Progenitor cell of endocrine pancreas (in vitro differentiated cells): ENCODE measurements around the gene OR2F2. TPM values are rescaled to one million over a fixed set of nuclear protein-coding genes. Genes with fewer than 3 reads are reported as not detected.

Experiments used
- DNase-seq: peaks from one replicate; pipeline ENCODE4 v3.0.0; 2021; ENCODE audit warnings: low spot score; ENCODE audit not compliant: unreplicated experiment
- H3K27ac Mint-ChIP-seq: 2 replicates; pipeline ENCODE4 v1.8.0; 2021; ENCODE audit warnings: mild to moderate bottlenecking, moderate library complexity, mixed read lengths
- H3K27me3 Mint-ChIP-seq: 2 replicates; pipeline ENCODE4 v1.8.0; 2021; ENCODE audit warnings: mixed read lengths
- H3K36me3 Mint-ChIP-seq: 2 replicates; pipeline ENCODE4 v1.8.0; 2022; ENCODE audit warnings: mixed read lengths; ENCODE audit not compliant: insufficient read depth
- H3K4me1 Mint-ChIP-seq: 2 replicates; pipeline ENCODE4 v1.8.0; 2021; ENCODE audit warnings: low read depth, mixed read lengths
- H3K4me3 Mint-ChIP-seq: 2 replicates; pipeline ENCODE4 v1.8.0; 2021; ENCODE audit warnings: low read depth, mild to moderate bottlenecking, moderate library complexity, mixed read lengths
- H3K9me3 Mint-ChIP-seq: 2 replicates; pipeline ENCODE4 v1.8.0; 2021; ENCODE audit warnings: low read depth, mixed read lengths
- long read RNA-seq: library from polyadenylated mRNA; unstranded; transcript quantifications from one replicate; pipeline ENCODE4 v2.0.0, GENCODE V29; 2020
- total RNA-seq: library from RNA; stranded (reverse); gene quantifications from 2 replicates; pipeline ENCODE4 v1.2.1, GENCODE V29; 2021
- TF ChIP-seq, protein P1 (sequence below): fragments of 200-600 bp; sonication (generic); IDR thresholded peaks from one replicate; pipeline ENCODE4 v1.5.0; 2021; ENCODE audit warnings: antibody characterized with exemption, mild to moderate bottlenecking; ENCODE audit not compliant: unreplicated experiment

OR2F2 gene, protein sequence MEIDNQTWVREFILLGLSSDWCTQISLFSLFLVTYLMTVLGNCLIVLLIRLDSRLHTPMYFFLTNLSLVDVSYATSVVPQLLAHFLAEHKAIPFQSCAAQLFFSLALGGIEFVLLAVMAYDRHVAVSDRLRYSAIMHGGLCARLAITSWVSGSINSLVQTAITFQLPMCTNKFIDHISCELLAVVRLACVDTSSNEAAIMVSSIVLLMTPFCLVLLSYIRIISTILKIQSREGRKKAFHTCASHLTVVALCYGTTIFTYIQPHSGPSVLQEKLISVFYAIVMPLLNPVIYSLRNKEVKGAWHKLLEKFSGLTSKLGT
- total RNA-seq = not detected in 2 replicates
- long read RNA-seq = 0 reads

DNA sequence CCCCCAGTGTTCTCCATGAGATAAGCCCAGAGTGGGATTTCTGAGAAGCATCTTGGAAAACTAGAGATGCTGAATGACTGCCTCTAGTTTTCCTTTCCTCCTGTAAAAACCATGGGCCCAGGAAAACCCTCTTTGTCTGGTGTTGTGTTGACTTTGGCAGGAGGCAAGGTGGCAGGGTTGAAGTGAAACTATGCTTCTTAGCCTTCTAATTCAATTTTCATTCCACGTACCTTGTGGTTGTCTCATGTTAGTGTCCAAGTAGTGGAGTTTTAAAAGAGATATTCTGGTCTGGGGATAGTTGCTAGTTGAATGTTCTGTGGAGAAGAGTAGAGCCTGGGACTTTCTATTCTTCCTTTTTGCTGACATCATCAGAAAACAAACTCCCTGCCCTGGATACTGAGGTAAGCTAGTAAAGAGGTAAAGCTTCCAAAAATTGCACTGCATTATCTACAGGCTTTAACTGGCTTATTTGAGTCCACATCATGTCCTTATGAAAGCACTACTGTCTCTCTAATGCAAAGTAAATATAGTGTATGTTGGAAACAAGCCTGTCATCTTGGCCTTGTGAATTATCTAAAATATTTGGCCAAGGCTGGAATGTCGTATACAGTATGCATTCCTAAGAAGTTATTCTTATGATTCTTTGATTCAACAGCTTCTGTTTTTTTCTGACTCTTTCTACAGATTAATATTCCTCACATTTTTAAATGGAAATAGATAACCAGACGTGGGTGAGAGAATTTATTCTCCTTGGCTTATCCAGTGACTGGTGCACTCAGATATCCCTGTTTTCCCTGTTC is at the start of gene OR2F2:
OR2F2 (plus strand) TSS at position 708 of the 800 bp plus-strand sequence; CDS start at position 708, 0 bp downstream.
- DNase-seq = no peak
- TF ChIP-seq, protein P1, sequence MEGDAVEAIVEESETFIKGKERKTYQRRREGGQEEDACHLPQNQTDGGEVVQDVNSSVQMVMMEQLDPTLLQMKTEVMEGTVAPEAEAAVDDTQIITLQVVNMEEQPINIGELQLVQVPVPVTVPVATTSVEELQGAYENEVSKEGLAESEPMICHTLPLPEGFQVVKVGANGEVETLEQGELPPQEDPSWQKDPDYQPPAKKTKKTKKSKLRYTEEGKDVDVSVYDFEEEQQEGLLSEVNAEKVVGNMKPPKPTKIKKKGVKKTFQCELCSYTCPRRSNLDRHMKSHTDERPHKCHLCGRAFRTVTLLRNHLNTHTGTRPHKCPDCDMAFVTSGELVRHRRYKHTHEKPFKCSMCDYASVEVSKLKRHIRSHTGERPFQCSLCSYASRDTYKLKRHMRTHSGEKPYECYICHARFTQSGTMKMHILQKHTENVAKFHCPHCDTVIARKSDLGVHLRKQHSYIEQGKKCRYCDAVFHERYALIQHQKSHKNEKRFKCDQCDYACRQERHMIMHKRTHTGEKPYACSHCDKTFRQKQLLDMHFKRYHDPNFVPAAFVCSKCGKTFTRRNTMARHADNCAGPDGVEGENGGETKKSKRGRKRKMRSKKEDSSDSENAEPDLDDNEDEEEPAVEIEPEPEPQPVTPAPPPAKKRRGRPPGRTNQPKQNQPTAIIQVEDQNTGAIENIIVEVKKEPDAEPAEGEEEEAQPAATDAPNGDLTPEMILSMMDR = no peak
- H3K27me3 Mint-ChIP-seq = no peaks in the 10 kb centered on the region
- H3K36me3 Mint-ChIP-seq = no peaks in the 10 kb centered on the region
- no peaks in the 10 kb centered on the region for H3K4me1 Mint-ChIP-seq
- no peak within 1 kb of the TSS for H3K4me3 Mint-ChIP-seq
- H3K27ac Mint-ChIP-seq = no peak within 1 kb of the TSS
- no peaks in the 10 kb centered on the region for H3K9me3 Mint-ChIP-seq

DNA sequence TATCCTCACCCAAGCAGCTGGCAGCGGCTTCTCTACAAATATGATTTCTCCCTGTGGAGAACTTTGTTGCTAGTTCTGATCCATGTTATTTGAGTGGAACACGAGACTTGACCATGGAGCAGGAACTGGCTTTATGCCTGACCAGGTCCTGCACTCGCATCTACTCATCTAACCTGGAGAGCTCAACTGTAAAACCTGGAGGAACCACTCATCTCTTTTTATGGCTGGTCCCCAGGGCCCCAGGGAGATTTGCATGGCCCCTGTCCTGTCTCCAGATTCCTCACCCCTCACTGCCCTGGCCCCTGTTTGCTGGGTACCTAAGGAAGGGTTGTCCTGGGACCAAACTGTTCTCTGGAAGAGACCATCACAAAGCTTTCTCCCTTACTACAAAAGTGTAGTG is 49.1 kb upstream of the OR2F2 start:
- Mint-ChIP-seq H3K4me3 (peak overlapping the region; percentile 63), H3K9me3 (peaks cover 13% of the 10 kb centered on the region), H3K27ac (no peak overlapping the region), H3K36me3 (peaks cover 19% of the 10 kb centered on the region), H3K4me1 (peaks cover 27% of the 10 kb centered on the region), H3K27me3 (no peaks in the 10 kb centered on the region)
- TF ChIP-seq, protein P1 = no peak
- no peak for DNase-seq

DNA sequence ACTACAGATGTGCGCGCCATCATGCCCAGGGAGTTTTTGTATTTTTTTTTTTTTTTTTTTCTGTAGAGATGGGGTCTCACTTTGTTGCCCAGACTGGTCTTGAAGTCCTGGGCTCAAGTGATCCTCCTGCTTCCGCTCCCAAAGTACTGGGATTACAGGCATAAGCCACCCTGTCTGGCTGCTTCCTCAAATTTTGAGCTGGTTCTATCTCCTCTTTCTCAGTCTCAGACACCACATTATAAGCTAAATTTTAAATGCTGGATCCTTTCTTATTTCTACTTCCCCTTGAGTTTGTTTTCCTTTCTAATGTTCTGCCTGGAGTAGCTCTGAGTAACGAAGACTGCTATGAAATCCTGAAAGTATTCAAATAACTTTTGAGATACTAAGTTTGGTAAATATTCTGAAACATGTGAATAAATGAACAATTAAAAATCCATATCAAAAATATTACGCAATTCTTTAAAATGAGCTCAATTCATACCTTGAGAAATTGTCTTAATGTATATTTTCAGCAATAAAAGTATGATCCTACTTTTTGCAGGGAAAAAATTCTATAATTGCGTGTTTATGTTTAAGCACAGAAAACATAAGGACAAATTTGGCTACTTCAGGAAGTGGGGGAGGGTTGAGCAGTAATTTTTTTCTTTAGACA is 48.1 kb upstream of the OR2F2 start:
- Mint-ChIP-seq H3K27ac (no peak overlapping the region), H3K4me1 (peaks cover 19% of the 10 kb centered on the region), H3K9me3 (peaks cover 17% of the 10 kb centered on the region), H3K36me3 (peaks cover 25% of the 10 kb centered on the region), H3K4me3 (peak overlapping the region; percentile 6), H3K27me3 (no peaks in the 10 kb centered on the region)
- TF ChIP-seq, protein P1 = no peak
- no peak for DNase-seq

DNA sequence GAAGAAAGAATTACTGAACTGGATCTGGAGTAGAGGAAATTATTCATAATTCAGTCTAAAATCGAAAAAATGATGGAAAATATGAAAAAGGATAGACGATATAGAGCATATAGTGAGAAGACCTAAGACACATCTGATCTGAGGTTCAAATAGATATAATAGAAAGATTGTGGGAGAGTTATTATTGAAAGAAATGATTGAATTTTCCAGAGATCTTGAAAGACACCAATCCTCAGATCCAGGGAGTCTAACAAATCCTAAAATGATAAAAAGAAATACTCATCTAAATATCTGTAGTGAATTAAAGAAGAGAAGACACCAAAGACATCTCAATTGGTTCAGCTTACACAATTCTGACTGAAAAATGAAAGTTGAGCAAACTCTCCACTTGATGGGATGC is 46.0 kb upstream of the OR2F2 start:
- Mint-ChIP-seq H3K27me3 (no peaks in the 10 kb centered on the region), H3K36me3 (peaks cover 25% of the 10 kb centered on the region), H3K9me3 (peaks cover 17% of the 10 kb centered on the region), H3K27ac (no peak overlapping the region), H3K4me3 (no peak overlapping the region), H3K4me1 (peaks cover 8% of the 10 kb centered on the region)
- DNase-seq = no peak
- TF ChIP-seq, protein P1 = no peak

DNA sequence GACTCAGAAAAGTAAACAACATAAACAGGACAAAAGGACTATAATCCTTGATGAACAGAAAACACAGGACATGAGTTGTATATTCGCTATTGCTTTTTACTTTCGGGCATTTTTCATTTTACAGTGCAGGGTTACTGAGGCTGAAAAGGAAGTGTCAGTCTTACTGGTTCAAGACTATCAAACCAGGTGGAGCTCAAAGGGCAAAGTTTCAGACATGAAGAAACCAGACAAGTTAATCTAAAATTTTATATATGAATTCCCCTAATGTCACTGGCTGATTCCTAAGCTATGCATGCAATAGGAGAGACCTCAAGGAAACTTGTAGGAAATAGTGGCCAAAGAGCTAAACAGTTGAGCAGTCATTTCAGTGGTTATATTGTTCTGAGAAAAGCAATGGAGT is 44.5 kb upstream of the OR2F2 start:
- DNase-seq = no peak
- TF ChIP-seq, protein P1 = no peak
- Mint-ChIP-seq H3K9me3 (peaks cover 17% of the 10 kb centered on the region), H3K27ac (no peak overlapping the region), H3K27me3 (no peaks in the 10 kb centered on the region), H3K4me1 (peaks cover 5% of the 10 kb centered on the region), H3K36me3 (peaks cover 27% of the 10 kb centered on the region), H3K4me3 (no peak overlapping the region)
